Esophagus muscularis mucosa (tissue), 4 donors: ENCODE results near the gene ZBP1. TPM values are rescaled to one million over a fixed set of nuclear protein-coding genes. Genes with fewer than 3 reads are reported as not detected.

Experiments used
- DNase-seq: peaks from one replicate; pipeline ENCODE4 v3.0.0-alpha.2; 2017; ENCODE audit errors: extremely low spot score
- H3K27ac ChIP-seq, 4 donors: fragments of 200-600 bp; sonication (generic); replicated peaks in 1 of 4; 1 replicate in 3 of 4; 2 replicates in 1 of 4; pipeline ENCODE4 v1.5.1; 2016 to 2019; ENCODE audit warnings: mild to moderate bottlenecking in 1 of 4
- H3K27me3 ChIP-seq, 4 donors: fragments of 200-600 bp; sonication (generic); one replicate each; pipeline versions ENCODE4 v1.5.1 to v1.6.0; 2016 to 2019
- H3K36me3 ChIP-seq, 4 donors: fragments of 200-600 bp; sonication (generic); one replicate each; pipeline ENCODE4 v1.5.1; 2016 to 2019
- H3K4me1 ChIP-seq, 4 donors: fragments of 200-600 bp; sonication (generic); one replicate each; pipeline ENCODE4 v1.5.1; 2016 to 2019
- H3K4me3 ChIP-seq, 4 donors: fragments of 200-600 bp; sonication (generic); 1 replicate in 2 of 4; 2 replicates in 2 of 4; pipeline ENCODE4 v1.5.1; 2016 to 2019; ENCODE audit warnings: mild to moderate bottlenecking in 4 of 4, moderate library complexity in 1 of 4
- H3K9me3 ChIP-seq, 4 donors: fragments of 200-600 bp; sonication (generic); 1 replicate in 3 of 4; 2 replicates in 1 of 4; pipeline ENCODE4 v1.5.1; 2016 to 2019
- EP300 ChIP-seq: sonication (generic); formaldehyde crosslinking; IDR thresholded peaks from one replicate; pipeline ENCODE4 v1.6.1; 2017; ENCODE audit warnings: antibody characterized with exemption
- POLR2A ChIP-seq: fragments of 450-650 bp; IDR thresholded peaks from one replicate; pipeline ENCODE4 v1.6.1; 2017; ENCODE audit warnings: antibody characterized with exemption, moderate library complexity, mild to moderate bottlenecking, low read depth
- POLR2AphosphoS5 ChIP-seq, 2 donors: sonication (generic); formaldehyde crosslinking; IDR thresholded peaks; one replicate each; pipeline ENCODE4 v1.6.1; 2017; ENCODE audit warnings: antibody characterized with exemption in 2 of 2
- WGBS: methylation state at CpG from one replicate; pipeline ENCODE4 v1.1.5; 2018; 5-methylcytosine and 5-hydroxymethylcytosine counted together
- intact Hi-C: fragments of 100-400 bp; cut with DNase I; formaldehyde crosslinking; loops from one replicate; pipeline ENCODE4 v1.15.1; 2023
- total RNA-seq, 4 donors: library from RNA; depleted of rRNA; stranded (reverse); fragments of >200 nt; gene quantifications; one replicate each; pipeline versions ENCODE4 v1.1.0 to v1.2.1, GENCODE V29; 2016
- TF ChIP-seq, protein P1 (sequence below), 3 experiments: fragments of 200-600 bp in 2 of 3; fragments of 450-650 bp in 1 of 3; sonication (generic) in 2 of 3; IDR thresholded peaks; one replicate each; pipeline ENCODE4 v1.5.1; 2017 to 2019; ENCODE audit warnings: antibody characterized with exemption in 3 of 3, mild to moderate bottlenecking in 2 of 3, moderate library complexity in 1 of 3

The ZBP1 gene
- total RNA-seq, 4 donors from 2014 or later, result 0.33 to 0.75 TPM; not detected in 2

DNA sequence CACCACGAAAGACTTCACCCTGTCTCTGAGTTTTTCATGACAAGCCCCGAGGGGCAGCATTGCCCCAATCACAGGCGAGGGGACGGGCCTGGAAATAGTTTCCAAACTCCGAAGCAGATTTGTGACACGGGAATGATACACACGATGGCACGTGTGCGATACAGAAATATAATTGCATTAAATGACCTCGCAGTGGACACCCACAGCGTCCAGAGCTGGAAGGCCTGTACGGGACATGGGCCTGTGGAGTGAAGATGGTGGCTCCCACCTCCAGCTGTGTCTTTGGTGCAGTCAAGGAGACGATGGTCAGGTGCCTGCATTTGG, 46.6 kb upstream of the ZBP1 start:
- no peaks in the 10 kb centered on the region for H3K9me3 ChIP-seq
- 77% methylated on average over 12 of the region's 13 CpGs for WGBS
- DNase-seq, result no peak
- H3K4me3 ChIP-seq, result no peak overlapping the region
- H3K4me1 ChIP-seq, result peaks cover 14 to 58% (median 42%) of the 10 kb centered on the region in 4 donors
- no peak overlapping the region for H3K27ac ChIP-seq
- no peaks in the 10 kb centered on the region for H3K27me3 ChIP-seq
- H3K36me3 ChIP-seq, result no peaks in the 10 kb centered on the region
- no peak for TF ChIP-seq POLR2AphosphoS5 (IDR thresholded peaks at IDR 0.05)
- no peak for TF ChIP-seq POLR2A
- no peak for TF ChIP-seq EP300
- intact Hi-C loops, result no loop called here

DNA sequence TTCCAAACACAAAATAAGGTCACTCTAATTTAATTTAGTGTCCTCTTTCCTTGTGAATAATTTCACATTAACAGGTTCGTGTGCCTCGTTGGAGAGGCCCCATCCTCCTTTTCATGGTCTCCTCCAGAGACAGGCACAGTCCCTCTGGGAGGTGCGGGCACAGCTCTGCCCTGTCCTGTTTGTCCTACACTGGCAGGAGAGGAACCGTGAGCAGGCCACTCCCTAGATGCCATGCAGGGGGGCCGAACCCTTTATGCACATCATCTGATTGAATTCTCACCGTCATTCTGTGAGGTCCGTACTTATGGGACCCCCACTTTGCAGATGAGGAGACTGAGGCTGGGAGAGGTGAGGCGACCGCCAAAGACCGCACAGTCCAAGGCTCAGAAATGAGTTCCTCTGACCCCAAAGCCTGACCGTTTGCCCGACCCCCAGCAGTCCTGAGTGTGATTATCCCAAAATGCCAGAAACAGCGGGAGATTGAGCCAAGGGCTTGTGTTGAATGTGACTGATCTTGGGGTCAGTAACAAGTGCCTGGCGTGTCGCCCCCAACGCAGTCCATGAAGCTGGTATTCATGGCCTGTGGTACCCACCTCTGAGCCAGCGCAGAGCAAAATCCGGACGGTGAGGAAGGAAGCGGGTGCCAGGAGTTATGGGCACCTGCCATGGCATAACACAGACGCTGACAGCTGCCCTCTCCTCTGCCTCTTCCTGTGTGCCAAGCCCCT, 46.0 kb upstream of the ZBP1 start:
- WGBS, result 92% methylated on average over 21 of the region's 21 CpGs
- intact Hi-C loops, result no loop called here
- no peak overlapping the region for H3K4me3 ChIP-seq
- no peaks in the 10 kb centered on the region for H3K9me3 ChIP-seq
- H3K4me1 ChIP-seq, result peaks cover 14 to 58% (median 41%) of the 10 kb centered on the region in 4 donors
- no peaks in the 10 kb centered on the region for H3K36me3 ChIP-seq
- H3K27me3 ChIP-seq, result no peaks in the 10 kb centered on the region
- no peak for DNase-seq
- TF ChIP-seq POLR2AphosphoS5 (IDR thresholded peaks at IDR 0.05) (no peak), POLR2A (no peak), EP300 (no peak)
- TF ChIP-seq, protein P1, sequence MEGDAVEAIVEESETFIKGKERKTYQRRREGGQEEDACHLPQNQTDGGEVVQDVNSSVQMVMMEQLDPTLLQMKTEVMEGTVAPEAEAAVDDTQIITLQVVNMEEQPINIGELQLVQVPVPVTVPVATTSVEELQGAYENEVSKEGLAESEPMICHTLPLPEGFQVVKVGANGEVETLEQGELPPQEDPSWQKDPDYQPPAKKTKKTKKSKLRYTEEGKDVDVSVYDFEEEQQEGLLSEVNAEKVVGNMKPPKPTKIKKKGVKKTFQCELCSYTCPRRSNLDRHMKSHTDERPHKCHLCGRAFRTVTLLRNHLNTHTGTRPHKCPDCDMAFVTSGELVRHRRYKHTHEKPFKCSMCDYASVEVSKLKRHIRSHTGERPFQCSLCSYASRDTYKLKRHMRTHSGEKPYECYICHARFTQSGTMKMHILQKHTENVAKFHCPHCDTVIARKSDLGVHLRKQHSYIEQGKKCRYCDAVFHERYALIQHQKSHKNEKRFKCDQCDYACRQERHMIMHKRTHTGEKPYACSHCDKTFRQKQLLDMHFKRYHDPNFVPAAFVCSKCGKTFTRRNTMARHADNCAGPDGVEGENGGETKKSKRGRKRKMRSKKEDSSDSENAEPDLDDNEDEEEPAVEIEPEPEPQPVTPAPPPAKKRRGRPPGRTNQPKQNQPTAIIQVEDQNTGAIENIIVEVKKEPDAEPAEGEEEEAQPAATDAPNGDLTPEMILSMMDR (IDR thresholded peaks at IDR 0.05), result no peak
- no peak overlapping the region for H3K27ac ChIP-seq

DNA sequence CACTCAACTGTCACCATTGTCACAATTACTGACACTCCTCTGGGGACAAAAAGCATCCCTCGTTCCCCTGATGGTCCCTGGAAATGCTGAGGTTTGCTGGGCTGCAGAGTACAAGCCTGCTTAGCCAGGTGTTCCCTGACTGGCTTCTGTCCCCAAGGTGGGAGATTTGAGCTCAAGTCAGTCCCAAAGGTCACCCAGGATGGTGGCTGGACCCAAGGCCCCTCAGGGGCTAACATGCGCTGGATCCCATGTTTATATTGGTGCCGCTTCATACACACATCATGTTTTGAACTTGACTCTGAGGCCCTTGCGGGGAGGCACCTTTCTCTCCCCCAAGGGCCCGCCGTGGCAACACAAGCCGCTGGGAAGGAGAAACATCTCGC, 45.4 kb upstream of the ZBP1 start:
- no peak for DNase-seq
- WGBS, result 94% methylated on average over 8 of the region's 8 CpGs
- H3K36me3 ChIP-seq, result no peaks in the 10 kb centered on the region
- H3K9me3 ChIP-seq, result no peaks in the 10 kb centered on the region
- H3K27me3 ChIP-seq, result no peaks in the 10 kb centered on the region
- no peak overlapping the region for H3K27ac ChIP-seq
- intact Hi-C loops, result no loop called here
- H3K4me1 ChIP-seq, result peaks cover 12 to 59% (median 40%) of the 10 kb centered on the region in 4 donors
- no peak for TF ChIP-seq POLR2A
- TF ChIP-seq POLR2AphosphoS5 (IDR thresholded peaks at IDR 0.05), result no peak
- TF ChIP-seq, protein P1 (IDR thresholded peaks at IDR 0.05), result no peak
- no peak for TF ChIP-seq EP300
- H3K4me3 ChIP-seq, result no peak overlapping the region

DNA sequence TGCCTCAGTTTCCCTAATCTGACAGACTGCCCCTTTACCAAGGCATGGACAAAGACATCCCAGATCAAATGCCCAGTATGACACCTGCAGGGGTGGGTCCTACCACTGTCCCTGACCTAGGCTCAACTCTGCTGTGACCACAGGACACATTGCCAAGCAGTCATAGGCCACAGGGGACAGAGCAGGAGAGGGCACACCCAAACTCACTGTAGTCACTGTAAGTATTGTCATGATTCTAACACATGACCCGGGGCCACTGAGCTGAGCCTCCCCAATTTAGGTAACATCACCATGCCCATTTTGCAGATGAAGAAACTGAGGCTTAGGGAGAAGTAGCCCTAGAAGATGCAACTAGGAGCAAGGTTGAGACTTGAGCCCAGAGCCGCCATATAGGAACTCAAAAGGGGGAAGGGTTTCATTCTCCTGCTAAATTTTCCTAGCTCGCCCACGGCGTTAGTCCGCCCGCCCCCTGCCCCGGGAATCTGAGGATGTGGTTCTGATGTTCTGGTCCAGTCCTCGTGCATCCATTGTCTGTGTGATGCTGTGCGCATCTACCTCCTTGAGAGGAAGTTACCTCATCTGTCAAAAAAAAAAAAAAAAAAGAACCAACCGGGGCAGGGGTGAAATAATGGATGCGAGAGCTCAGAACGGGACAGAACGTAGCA, 44.8 kb upstream of the ZBP1 start:
- 82% methylated on average over 13 of the region's 14 CpGs for WGBS
- Histone ChIP-seq H3K36me3 (no peaks in the 10 kb centered on the region), H3K4me3 (no peak overlapping the region), H3K4me1 (peaks cover 10 to 56% (median 37%) of the 10 kb centered on the region in 4 donors), H3K9me3 (no peaks in the 10 kb centered on the region), H3K27ac (no peak overlapping the region), H3K27me3 (no peaks in the 10 kb centered on the region)
- intact Hi-C loops, result no loop called here
- TF ChIP-seq POLR2A, result no peak
- no peak for TF ChIP-seq EP300
- TF ChIP-seq POLR2AphosphoS5 (IDR thresholded peaks at IDR 0.05), result no peak
- TF ChIP-seq, protein P1 (IDR thresholded peaks at IDR 0.05), result no peak
- DNase-seq, result no peak

DNA sequence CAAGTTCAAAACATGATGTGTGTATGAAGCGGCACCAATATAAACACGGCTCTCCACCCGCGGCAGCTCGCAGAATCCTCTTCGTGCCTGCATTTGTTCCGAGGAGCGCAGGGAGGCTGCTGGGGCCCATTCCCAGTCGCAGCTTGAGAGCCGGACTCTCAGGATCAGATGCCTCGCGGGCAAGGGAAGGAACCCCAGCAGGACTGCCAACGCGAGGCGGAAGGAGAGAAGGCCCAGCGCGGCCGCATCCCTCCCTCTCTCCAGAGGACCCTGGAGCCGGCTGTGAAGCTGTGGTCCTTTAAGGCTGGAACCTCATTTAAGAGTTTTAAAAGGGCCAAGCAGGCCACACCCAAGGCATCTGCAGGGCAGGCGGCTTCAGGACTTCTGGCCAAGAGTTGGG, 44.2 kb upstream of the ZBP1 start:
- no peak for DNase-seq
- intact Hi-C loops, result no loop called here
- 77% methylated on average over 20 of the region's 20 CpGs for WGBS

More for the DNA sequence above, 44.2 kb upstream of the ZBP1 start:
- Histone ChIP-seq H3K27ac (no peak overlapping the region), H3K9me3 (no peaks in the 10 kb centered on the region), H3K36me3 (peaks cover 0 to 2% (median under 1%) of the 10 kb centered on the region in 4 donors), H3K27me3 (no peaks in the 10 kb centered on the region), H3K4me3 (no peak overlapping the region), H3K4me1 (peaks cover 10 to 56% (median 35%) of the 10 kb centered on the region in 4 donors)
- TF ChIP-seq POLR2A (no peak), EP300 (no peak), POLR2AphosphoS5 (IDR thresholded peaks at IDR 0.05) (no peak)
- TF ChIP-seq, protein P1 (IDR thresholded peaks at IDR 0.05), result no peak
